Cardiac fibroblast (primary cell): ENCODE measurements around the gene LHX8.
"Not testable (repeated sequence)": the region's sequence is repeated elsewhere in the genome, so short reads cannot be mapped to it uniquely, and the experiment has no call there.

Experiments used
- DNase-seq, 2 donors: peaks; one replicate each; pipeline versions ENCODE4 v3.0.0 to v3.0.0-alpha.2; 2010; ENCODE audit warnings: low read depth in 2 of 2
- H3K4me3 ChIP-seq, 2 donors: replicated peaks in 1 of 2; 1 replicate in 1 of 2; 2 replicates in 1 of 2; pipeline ENCODE4 v1.5.1; 2011; ENCODE audit warnings: low read depth in 2 of 2, low read length in 2 of 2, mild to moderate bottlenecking in 2 of 2, moderate library complexity in 1 of 2
- TF ChIP-seq, protein P1 (sequence below): IDR thresholded peaks from one replicate; pipeline ENCODE4 v1.5.1; 2011; ENCODE audit warnings: low read depth, mild to moderate bottlenecking, low read length, inconsistent platforms

Gene LHX8

GRCh38 chr1:75172556-75172955 is 38.4 kb downstream of the LHX8 start:
- H3K4me3 ChIP-seq: no peak overlapping the region
- DNase-seq: no peak
- TF ChIP-seq, protein P1, sequence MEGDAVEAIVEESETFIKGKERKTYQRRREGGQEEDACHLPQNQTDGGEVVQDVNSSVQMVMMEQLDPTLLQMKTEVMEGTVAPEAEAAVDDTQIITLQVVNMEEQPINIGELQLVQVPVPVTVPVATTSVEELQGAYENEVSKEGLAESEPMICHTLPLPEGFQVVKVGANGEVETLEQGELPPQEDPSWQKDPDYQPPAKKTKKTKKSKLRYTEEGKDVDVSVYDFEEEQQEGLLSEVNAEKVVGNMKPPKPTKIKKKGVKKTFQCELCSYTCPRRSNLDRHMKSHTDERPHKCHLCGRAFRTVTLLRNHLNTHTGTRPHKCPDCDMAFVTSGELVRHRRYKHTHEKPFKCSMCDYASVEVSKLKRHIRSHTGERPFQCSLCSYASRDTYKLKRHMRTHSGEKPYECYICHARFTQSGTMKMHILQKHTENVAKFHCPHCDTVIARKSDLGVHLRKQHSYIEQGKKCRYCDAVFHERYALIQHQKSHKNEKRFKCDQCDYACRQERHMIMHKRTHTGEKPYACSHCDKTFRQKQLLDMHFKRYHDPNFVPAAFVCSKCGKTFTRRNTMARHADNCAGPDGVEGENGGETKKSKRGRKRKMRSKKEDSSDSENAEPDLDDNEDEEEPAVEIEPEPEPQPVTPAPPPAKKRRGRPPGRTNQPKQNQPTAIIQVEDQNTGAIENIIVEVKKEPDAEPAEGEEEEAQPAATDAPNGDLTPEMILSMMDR: no peak

DNA sequence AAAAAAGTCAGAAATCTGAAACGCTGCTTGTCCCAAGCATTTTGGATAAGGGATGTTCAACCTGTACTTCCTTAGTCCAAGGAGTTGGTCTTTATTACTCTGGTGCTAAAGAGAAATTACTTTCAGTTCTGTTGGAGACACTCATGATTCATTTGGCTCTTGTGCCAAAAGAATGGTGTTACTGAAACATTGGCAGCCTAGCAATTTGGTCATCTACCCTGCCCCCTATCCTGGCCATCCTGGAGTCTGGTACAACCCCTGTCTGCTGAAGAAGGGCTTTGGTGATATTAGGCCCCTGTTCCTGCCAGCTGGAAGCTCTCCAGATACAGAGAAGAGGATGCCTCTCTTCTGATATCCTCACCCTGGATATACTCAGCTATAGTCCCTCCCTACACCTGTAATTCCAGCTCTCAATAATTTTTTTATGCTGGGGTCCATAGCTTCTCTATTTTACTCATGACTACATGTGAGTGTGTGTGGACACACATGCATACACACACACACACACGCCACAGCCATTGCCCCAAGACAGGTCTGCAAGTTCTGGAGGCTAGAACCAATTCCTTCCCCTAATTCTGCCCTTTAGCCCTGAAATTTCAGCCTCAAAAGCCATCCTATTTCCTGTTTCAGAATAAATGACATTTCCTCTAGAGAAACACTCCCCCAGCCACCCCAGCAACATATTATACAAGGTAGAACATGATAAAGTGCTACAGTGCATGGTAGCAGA is 40.0 kb downstream of the LHX8 start:
- no peak for DNase-seq
- TF ChIP-seq, protein P1: no peak
- no peak overlapping the region for H3K4me3 ChIP-seq

- not testable (repeated sequence) for DNase-seq, H3K4me3 ChIP-seq
Measured at GRCh38 chr1:75181214-75181955, 47.2 kb downstream of the LHX8 start.

GRCh38 chr1:75188892-75189291 is 54.7 kb downstream of the LHX8 start:
- no peak overlapping the region for H3K4me3 ChIP-seq
- TF ChIP-seq, protein P1: no peak
- DNase-seq: no peak

GRCh38 chr1:75198163-75198562 is 64.0 kb downstream of the LHX8 start:
- no peak overlapping the region for H3K4me3 ChIP-seq
- TF ChIP-seq, protein P1: no peak
- no peak for DNase-seq

DNA sequence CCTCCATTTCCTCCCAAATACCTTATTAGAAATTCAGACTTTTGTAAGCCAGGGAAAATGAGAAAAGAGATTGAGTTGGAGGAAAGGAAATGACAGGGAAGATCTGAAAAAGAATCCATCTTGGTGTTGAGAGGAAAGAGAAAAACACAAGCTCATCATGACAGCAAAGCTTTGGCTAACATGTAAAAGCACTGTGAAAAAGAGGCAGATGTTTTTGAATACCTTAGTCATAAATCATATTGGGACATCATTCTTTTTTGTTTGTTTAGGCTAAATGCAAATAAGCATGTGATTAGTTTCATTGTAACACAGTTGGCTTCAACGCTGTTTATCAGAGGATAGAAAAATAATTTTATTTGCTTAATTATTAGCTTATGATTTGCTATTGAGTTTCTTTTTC is 64.6 kb downstream of the LHX8 start:
- TF ChIP-seq, protein P1: no peak

DNA sequence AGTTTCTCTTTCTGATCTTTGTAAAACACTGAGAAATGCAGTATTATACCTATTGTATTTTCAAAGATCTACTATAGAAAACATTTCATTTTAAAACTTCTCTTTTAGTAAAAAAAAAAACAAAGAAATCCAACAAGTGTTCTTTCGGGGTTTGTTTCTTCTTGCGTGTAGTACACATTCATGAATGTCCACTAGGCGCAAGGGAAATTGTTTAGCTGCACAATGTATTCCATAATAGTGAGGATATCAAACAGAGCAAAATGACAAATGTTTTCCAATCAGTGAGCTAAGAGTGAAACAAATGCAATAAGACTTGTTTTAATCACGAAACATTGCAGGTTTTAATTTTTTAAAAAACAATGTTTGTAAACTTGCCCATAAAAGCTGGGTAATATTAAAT is 68.6 kb downstream of the LHX8 start:
- H3K4me3 ChIP-seq: no peak overlapping the region
- TF ChIP-seq, protein P1: no peak
- DNase-seq: no peak

More for the DNA sequence above, 64.6 kb downstream of the LHX8 start:
- no peak overlapping the region for H3K4me3 ChIP-seq
- no peak for DNase-seq
